H7 (cell line): ENCODE data around the gene METTL23. TPM values are rescaled to one million over a fixed set of nuclear protein-coding genes. Genes with fewer than 3 reads are reported as not detected.
A peak's percentile ranks its signal among the peaks of the same experiment; 100 is the strongest.
"Not testable (repeated sequence)": the region's sequence is repeated elsewhere in the genome, so short reads cannot be mapped to it uniquely, and the experiment has no call there.

ENCODE experiments used
- DNase-seq: peaks from one replicate; pipeline ENCODE4 v3.0.0; 2012
- H3K27me3 ChIP-seq: 2 replicates; pipeline ENCODE4 v1.6.0; 2011; ENCODE audit warnings: mild to moderate bottlenecking, low read length; ENCODE audit not compliant: control insufficient read depth, insufficient read depth
- H3K36me3 ChIP-seq: replicated peaks from 2 replicates; pipeline ENCODE4 v1.5.1; 2011; ENCODE audit warnings: low read length; ENCODE audit not compliant: control insufficient read depth, insufficient read depth
- H3K4me3 ChIP-seq: 2 replicates; pipeline ENCODE4 v1.5.1; 2011; ENCODE audit warnings: low read depth, mild to moderate bottlenecking, control low read depth, low read length, moderate library complexity; ENCODE audit not compliant: insufficient read depth
- total RNA-seq: library from RNA; depleted of rRNA; stranded (reverse); fragments of >200 nt; shearing (Covaris generic); gene quantifications from 2 replicates; pipeline ENCODE4 v1.2.3, GENCODE V29; 2014

The METTL23 gene
- total RNA-seq, 1 experiment from 2014 or later = 54.4 TPM

DNA sequence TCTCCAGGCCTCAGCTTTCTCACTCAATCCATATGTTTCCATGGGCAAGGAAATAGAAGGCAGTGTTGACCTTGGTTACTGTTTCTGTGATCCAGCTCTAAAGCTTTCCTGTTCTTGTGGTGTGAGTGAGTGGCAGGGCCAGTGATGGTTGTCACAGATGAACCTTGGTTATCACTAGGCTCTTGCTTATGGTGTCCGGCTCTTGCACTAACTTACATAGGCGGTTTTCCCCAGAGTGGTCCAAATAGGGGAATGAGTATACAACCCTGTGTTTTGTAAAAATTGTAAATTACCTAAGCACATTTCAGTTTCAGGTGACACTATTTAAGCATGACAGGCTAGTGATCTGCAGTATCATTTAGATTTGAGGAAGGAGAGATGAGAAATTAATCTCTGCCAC is 18.1 kb downstream of the METTL23 start:
- no peak overlapping the region for H3K4me3 ChIP-seq
- peaks cover 8% of the 10 kb centered on the region for H3K36me3 ChIP-seq
- DNase-seq = no peak
- H3K27me3 ChIP-seq = no peaks in the 10 kb centered on the region

DNA sequence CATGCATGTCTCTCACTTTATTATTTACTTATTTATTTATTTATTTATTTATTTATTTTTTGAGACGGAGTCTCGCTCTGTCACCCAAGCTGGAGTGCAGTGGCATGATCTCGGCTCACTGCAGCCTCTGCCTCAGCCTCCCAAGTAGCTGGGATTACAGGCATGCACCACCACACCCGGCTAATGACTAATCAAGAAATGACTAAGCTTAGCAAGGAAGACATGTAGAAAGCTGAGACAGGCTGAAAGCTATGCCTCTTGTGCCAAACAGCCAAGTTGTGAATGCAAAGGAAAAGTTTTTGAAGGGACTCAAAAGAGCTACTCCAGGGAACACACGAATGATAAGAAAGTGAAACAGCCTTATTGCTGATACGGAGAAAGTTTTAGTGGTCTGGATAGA is 19.1 kb downstream of the METTL23 start:
- not testable (repeated sequence) for DNase-seq, H3K4me3 ChIP-seq, H3K36me3 ChIP-seq, H3K27me3 ChIP-seq

DNA sequence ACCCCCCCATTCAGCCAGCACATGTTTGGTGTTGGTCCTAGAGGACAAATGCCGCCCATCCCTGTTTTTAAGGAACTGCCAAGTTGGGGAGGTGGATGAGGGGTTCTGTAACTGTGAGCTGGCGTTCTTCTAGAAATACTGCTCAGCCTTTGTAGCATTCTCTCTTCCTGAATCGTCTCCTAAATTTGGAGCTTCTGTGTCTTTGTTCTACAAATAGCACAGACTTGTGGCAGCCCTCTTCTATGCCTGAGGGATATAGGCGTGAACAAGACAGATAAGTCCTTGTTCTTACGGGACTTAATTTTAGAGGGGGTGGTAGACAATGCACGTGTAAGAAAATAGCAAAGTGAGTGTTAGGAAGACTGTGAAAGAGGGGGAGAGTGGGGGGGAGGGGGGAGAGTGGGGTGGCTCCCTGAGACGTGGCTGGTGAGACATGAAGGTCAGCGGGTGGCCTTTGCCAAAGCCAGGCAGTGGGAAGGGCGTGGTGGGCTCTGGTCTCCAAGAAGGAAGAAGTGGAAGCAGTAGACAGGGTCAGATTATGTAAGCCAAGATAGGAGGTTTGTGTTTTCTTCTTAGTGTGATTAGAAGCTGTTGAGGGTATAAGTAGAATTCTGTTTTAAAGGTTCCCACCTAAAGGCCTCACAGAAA is 21.2 kb downstream of the METTL23 start:
- Histone ChIP-seq H3K4me3 (no peak overlapping the region), H3K36me3 (peaks cover 8% of the 10 kb centered on the region), H3K27me3 (no peaks in the 10 kb centered on the region)
- no peak for DNase-seq

DNA sequence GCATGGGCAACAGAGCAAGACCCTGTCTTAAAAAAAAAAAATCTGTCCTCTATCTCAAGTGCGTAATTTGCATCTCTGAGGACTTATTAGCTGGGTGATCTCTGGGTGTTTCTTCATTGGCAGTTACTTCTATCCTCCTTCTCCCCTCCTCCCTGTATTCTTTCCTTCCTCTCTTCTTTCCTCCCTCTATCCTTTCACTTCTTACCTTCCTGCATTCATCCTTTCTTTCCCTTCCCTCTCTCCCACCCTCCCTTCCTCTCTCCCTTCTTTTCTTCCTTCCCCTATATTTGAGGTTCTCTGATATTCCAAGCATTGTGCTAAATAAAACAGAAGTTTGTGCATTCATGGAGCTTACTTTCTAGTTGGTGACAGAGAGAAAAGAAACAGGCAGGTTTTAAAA is 22.0 kb downstream of the METTL23 start:
- no peak overlapping the region for H3K4me3 ChIP-seq
- H3K36me3 ChIP-seq = peaks cover 8% of the 10 kb centered on the region
- no peaks in the 10 kb centered on the region for H3K27me3 ChIP-seq
- DNase-seq = no peak

DNA sequence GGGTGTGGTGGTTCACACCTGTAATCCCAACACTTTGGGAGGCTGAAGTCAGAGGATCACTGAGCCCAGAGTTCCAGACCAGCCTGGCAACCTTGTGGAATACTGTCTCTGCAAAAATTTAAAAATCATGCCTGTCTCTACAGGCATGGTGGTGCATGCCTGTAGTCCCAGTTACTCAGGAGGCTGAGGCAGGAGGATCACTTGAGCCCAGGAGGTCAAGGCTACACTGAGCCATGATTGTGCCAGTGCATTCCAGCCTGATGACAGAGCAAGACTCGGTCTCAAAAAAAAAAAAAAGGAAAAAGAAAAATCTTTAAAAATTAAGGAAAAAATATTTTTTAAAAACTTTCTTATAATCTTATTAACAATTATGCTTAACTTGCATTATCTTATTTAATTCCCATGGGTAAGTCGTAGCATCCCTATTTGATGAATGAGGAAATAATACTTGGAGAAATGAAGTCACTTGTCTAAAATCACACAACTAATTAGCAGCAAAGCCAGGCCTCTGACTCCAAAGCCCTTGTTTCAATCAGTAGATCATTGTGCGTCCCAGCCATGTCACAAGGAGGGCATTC is 24.9 kb downstream of the METTL23 start:
- Histone ChIP-seq H3K36me3 (no peaks in the 10 kb centered on the region; the same call in 1 of the 2 replicates), H3K27me3 (no peaks in the 10 kb centered on the region), H3K4me3 (no peak overlapping the region)
- no peak for DNase-seq

DNA sequence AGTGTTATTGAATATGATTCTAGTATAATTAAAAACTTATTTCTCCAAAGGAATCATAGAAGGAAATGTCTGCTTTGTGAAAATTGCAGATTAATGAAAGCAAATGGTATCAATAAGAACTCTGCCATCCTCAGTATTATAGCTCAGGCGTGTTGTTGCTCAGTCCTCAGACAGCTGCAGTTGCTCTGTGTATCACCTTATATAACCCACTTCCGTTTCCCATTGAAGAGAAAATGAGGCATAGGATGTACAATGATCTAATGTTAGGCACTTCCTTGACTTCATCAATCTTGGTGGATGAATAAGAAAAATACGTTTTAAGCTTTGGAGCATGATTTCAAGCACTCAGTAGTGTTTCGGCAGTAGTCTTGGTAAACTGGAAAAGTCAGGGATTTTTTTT is 25.4 kb downstream of the METTL23 start:
- peaks cover 2% of the 10 kb centered on the region; the same call in 1 of the 2 replicates for H3K36me3 ChIP-seq
- DNase-seq = no peak
- no peak overlapping the region for H3K4me3 ChIP-seq

DNA sequence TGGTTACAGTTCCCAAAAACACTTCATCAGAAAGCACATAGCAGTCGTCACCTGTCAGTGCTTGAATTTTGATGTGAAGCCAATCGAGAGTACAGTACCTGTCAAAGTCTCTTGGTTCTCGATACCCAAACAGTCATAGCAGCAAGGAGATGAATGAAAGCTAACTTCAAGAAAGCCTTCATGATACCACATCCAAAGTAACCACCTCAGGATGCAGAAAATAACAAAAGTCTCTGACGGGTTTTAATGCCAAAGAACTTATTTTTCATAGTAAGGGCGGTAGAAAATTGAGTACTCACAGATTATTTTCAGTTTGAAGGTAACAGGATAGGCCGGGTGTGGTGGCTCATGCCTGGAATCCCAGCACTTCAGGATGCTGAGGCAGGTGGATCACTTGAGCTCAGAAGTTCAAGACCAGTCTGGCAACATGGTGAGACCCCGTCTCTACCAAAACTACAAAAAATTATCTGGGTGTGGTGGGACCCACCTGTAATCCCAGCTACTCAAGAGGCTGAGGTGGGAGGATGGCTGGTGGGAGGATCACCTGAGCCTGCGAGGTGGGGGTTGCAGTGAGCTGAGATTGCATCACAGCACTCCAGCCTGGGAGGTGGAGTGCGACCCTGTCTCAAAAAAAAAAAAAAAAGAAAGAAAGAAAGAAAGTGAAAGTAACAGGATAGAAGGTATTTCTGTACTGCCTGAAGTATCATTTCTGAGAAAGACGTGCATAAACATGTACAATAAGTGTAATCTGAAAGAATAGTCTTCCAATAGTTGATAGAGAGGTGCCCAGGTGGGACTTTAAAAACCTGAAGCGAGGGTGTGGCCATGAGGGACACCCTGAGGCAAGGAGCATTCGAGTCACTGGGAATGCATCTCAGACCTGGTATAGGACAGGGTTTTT is 26.7 kb downstream of the METTL23 start:
- no peak overlapping the region for H3K4me3 ChIP-seq
- no peak for DNase-seq
- peaks cover 2% of the 10 kb centered on the region; the same call in 1 of the 2 replicates for H3K36me3 ChIP-seq
- H3K27me3 ChIP-seq = no peaks in the 10 kb centered on the region

More for the DNA sequence above, 25.4 kb downstream of the METTL23 start:
- H3K27me3 ChIP-seq = no peaks in the 10 kb centered on the region

DNA sequence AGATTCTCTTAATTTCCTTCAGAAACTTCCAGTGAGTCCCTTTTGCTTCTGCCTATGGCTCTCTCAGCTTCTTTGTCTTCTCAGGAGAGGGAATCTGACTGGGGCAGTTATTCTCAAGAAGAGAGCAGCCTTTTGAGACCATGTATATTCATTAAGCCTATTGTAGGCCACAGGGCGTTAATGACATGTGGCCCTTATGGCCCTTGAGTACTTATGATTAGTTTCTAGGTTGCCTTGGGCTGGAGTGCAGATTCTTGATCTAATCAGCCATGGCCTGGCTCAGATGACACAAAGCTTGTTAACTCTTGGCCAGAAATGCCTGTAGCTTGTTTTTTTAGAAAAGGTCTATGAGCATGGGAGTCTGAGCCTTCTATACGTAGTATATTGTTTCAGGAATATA is 28.6 kb downstream of the METTL23 start:
- Histone ChIP-seq H3K4me3 (no peak overlapping the region), H3K36me3 (peaks cover 2% of the 10 kb centered on the region; the same call in 1 of the 2 replicates), H3K27me3 (no peaks in the 10 kb centered on the region)
- DNase-seq = no peak

DNA sequence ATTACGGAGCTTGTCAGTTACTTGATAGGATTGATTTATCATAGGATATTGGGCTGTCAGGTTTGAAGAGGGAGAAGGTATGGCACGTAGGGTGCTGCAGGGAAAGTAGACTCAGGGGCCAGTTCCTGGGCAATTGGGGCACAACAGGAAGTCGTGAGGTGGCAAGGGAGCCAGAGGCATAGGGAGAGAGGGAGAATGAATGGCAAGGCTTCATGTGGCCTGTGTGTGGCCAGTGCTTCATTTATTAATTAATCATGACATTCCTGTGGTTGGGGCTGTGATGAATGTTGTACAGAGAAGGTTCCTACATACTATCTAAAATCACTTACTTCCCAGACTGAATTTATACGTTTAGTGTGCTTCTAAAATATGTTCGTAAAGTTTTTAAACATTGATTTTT is 30.6 kb downstream of the METTL23 start:
- DNase-seq = no peak
- Histone ChIP-seq H3K27me3 (no peaks in the 10 kb centered on the region), H3K4me3 (no peak overlapping the region), H3K36me3 (peaks cover 2% of the 10 kb centered on the region; the same call in 1 of the 2 replicates)

DNA sequence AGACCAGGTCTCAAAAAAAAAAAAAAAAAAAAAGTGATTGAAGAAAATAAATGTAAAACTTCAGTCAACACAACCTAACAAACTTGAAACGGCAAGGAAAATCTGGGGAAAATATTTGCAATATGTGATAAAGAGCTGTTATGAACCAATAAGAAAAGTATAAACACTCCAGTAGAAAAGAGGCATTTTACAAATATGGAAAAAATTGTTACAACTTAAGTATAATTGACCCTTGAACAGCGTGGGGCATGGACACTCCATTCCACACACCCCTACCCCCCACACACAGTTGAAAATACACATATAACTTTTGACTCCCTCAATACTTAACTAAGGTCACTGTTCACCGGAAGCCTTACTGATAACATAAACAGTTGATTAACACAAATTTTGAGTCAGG is 31.9 kb downstream of the METTL23 start:
- no peak for DNase-seq
- Histone ChIP-seq H3K36me3 (peaks cover 2% of the 10 kb centered on the region; the same call in 1 of the 2 replicates), H3K4me3 (no peak overlapping the region)

DNA sequence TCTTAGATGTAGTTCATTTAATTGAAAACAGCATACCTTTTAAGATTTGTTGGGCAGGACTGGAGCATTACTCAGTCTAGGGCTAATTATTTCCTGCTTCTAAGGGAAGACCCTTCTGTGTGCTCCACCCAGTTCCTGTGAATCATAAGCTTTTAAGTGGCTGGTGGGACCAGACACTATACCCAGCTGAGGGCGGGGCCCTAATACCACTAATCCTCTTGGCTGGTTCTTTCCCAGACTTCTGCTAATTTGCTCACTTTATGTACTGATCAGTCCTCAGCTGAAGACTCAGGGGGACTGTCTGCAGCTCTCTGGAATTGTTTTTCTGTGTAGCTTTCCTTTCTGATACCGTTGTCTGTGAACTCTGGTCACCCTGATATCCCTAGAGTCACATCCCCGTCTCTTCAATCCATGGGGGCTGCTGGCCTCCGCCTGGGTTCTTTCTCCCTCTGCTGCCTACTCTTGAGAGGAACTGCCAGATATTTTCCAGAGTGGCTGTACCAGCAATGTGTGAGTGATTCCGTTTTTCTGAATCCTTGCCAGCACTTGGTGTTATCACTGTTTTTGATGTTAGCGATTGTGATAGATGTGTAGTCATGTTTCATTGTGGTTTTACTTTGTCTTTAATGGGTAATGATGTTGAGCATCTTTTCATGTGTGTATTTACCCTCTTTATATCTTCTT is 46.3 kb downstream of the METTL23 start:
- Histone ChIP-seq H3K36me3 (peaks cover 4% of the 10 kb centered on the region), H3K27me3 (no peaks in the 10 kb centered on the region), H3K4me3 (no peak overlapping the region)
- DNase-seq = no peak

More for the DNA sequence above, 31.9 kb downstream of the METTL23 start:
- no peaks in the 10 kb centered on the region for H3K27me3 ChIP-seq

DNA sequence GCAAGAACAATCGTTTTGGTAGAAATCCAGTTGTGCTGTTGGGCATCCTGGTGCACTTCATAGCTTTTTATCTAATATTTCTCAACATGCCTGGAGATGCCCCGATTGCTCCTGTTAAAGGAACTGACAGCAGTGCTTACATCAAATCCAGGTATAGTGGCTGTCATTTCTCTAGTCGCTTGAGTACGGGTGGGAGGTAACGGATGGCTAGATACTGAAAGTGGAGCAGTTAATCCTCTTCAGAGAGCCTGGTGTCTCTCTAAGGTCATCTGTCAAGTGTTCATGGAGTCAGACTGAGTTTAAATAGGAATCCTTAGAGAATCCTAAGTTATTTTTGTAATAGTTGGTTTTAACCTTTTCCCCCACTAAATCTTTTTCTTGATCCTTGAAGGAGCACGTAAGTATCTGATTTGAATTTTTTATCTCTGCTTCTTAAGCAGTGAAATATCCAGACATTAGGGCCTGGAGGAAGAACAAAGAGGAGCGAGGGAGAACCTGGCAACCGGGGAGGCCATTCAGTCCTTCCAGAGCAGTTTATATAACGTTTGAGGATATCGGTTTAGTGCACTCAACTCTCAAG is 48.5 kb downstream of the METTL23 start:
- Histone ChIP-seq H3K27me3 (no peaks in the 10 kb centered on the region), H3K4me3 (no peak overlapping the region), H3K36me3 (peaks cover 5% of the 10 kb centered on the region)
- no peak for DNase-seq

DNA sequence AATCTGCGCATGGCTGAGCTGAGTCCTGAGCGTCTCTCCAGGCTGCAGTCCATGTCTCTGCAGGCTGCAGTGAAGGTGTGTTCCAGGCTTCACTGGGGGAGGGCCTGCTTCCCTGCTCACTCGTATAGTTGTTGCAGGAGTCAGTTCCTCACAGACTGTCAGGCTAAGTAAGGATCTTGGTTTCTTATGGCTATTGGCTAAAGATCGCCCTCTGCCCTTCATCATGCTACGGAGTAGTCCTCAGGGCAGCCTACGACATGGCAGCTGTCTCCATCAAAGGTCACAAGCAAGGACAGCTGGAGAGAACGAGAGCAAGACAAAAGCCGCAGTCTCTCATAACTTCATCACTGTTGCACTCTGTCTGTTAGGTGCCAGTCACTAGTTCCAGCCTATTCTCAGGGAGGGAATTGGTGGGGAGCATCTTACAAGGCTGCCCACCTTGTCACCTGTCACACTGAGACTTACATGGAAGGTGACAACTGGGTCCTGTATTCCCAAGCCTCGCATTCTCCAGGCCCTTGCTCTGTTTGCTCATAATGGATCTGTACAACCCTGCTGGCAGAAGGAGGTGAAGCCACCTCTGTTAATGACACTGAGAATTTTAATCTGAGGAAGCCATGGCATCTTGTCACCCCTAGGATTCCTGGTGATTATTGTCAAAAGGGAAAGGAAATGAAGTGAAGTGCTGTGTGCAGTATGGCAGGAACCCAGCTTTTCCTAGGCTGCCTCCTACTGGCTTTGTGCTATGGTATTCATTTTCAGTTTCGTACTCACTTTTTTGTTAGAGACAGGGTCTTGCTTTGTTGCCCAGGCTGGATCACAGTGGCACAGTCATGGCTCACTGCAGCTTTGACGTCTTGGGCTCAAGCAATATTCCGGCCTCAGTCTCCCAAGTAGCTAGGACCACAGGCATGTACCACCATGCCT is 54.7 kb downstream of the METTL23 start:
- H3K36me3 ChIP-seq = peaks cover 3% of the 10 kb centered on the region
- DNase-seq = peak; percentile 43
- H3K27me3 ChIP-seq = no peaks in the 10 kb centered on the region
- no peak overlapping the region for H3K4me3 ChIP-seq
